Activated naive CD4-positive, alpha-beta T cell treated with anti-CD3 and anti-CD28 coated beads for 36 hours (primary cell): ENCODE measurements around the gene BRCA2. TPM values are rescaled to one million over a fixed set of nuclear protein-coding genes. Genes with fewer than 3 reads are reported as not detected.

Experiments used
- CTCF ChIA-PET: fragments of 350-600 bp; sonication (Branson Sonifier 250); formaldehyde crosslinking; loops from one replicate; lab custom pipeline; 2021; ENCODE audit warnings: antibody characterized with exemption; lab: Charles Lee
- DNase-seq: peaks from one replicate; pipeline ENCODE4 v3.0.0-alpha.2; 2020
- H3K27ac Mint-ChIP-seq: one replicate; pipeline ENCODE4 v1.8.0; 2021; ENCODE audit warnings: mild to moderate bottlenecking, mixed read lengths
- H3K27me3 Mint-ChIP-seq: one replicate; pipeline ENCODE4 v1.8.0; 2021; ENCODE audit warnings: low read depth, mixed read lengths
- H3K36me3 Mint-ChIP-seq: one replicate; pipeline ENCODE4 v1.8.0; 2021; ENCODE audit warnings: low read depth, mixed read lengths
- H3K4me1 Mint-ChIP-seq: one replicate; pipeline ENCODE4 v1.8.0; 2021; ENCODE audit warnings: low read depth, mixed read lengths
- H3K4me3 Mint-ChIP-seq: one replicate; pipeline ENCODE4 v1.8.0; 2021; ENCODE audit warnings: mild to moderate bottlenecking, moderate library complexity, mixed read lengths
- H3K9me3 Mint-ChIP-seq: one replicate; pipeline ENCODE4 v1.8.0; 2021; ENCODE audit warnings: mixed read lengths
- intact Hi-C: fragments of 100-400 bp; cut with micrococcal nuclease; formaldehyde crosslinking; loops from one replicate; pipeline ENCODE4 v1.15.1; 2023
- total RNA-seq, 2 experiments: library from RNA; stranded (reverse); gene quantifications; one replicate each; pipeline ENCODE4 v1.2.3, GENCODE V29; 2021

Gene BRCA2, protein sequence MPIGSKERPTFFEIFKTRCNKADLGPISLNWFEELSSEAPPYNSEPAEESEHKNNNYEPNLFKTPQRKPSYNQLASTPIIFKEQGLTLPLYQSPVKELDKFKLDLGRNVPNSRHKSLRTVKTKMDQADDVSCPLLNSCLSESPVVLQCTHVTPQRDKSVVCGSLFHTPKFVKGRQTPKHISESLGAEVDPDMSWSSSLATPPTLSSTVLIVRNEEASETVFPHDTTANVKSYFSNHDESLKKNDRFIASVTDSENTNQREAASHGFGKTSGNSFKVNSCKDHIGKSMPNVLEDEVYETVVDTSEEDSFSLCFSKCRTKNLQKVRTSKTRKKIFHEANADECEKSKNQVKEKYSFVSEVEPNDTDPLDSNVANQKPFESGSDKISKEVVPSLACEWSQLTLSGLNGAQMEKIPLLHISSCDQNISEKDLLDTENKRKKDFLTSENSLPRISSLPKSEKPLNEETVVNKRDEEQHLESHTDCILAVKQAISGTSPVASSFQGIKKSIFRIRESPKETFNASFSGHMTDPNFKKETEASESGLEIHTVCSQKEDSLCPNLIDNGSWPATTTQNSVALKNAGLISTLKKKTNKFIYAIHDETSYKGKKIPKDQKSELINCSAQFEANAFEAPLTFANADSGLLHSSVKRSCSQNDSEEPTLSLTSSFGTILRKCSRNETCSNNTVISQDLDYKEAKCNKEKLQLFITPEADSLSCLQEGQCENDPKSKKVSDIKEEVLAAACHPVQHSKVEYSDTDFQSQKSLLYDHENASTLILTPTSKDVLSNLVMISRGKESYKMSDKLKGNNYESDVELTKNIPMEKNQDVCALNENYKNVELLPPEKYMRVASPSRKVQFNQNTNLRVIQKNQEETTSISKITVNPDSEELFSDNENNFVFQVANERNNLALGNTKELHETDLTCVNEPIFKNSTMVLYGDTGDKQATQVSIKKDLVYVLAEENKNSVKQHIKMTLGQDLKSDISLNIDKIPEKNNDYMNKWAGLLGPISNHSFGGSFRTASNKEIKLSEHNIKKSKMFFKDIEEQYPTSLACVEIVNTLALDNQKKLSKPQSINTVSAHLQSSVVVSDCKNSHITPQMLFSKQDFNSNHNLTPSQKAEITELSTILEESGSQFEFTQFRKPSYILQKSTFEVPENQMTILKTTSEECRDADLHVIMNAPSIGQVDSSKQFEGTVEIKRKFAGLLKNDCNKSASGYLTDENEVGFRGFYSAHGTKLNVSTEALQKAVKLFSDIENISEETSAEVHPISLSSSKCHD (N-terminal part only)
- 10 to 100 TPM; 17.3 to 21.3 TPM for total RNA-seq

DNA sequence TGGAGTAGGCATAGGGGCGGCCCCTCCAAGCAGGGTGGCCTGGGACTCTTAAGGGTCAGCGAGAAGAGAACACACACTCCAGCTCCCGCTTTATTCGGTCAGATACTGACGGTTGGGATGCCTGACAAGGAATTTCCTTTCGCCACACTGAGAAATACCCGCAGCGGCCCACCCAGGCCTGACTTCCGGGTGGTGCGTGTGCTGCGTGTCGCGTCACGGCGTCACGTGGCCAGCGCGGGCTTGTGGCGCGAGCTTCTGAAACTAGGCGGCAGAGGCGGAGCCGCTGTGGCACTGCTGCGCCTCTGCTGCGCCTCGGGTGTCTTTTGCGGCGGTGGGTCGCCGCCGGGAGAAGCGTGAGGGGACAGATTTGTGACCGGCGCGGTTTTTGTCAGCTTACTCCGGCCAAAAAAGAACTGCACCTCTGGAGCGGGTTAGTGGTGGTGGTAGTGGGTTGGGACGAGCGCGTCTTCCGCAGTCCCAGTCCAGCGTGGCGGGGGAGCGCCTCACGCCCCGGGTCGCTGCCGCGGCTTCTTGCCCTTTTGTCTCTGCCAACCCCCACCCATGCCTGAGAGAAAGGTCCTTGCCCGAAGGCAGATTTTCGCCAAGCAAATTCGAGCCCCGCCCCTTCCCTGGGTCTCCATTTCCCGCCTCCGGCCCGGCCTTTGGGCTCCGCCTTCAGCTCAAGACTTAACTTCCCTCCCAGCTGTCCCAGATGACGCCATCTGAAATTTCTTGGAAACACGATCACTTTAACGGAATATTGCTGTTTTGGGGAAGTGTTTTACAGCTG is at the start of gene BRCA2, which contains the start of gene ZAR1L:
Gene BRCA2, plus strand, starts transcription at position 271 of the 790 bp plus-strand sequence. CDS start 953 bp downstream, outside the sequence.
Gene ZAR1L, minus strand, starts transcription at position 126 of the 790 bp plus-strand sequence. CDS start 3,438 bp downstream, outside the sequence.
- H3K27me3 Mint-ChIP-seq: no peaks in the 10 kb centered on the region
- no peaks in the 10 kb centered on the region for H3K9me3 Mint-ChIP-seq
- CTCF ChIA-PET: interaction anchor here (0.7 to 1.7 kb wide), 10 partner anchors 8 to 406 kb away, joined by 3 to 8 read pairs (median 3); partner anchors contain the start of gene N4BP2L2
- peak within 1 kb of the TSS; percentile 92 for H3K4me3 Mint-ChIP-seq
- peak within 1 kb of the TSS; percentile 98 for H3K27ac Mint-ChIP-seq
- intact Hi-C loops: loop anchor here (1.0 to 10.0 kb wide), 9 partner anchors 15 to 1227 kb away; partner anchors contain the start of genes FRY, N4BP2L1, N4BP2L2 and PDS5B
- H3K4me1 Mint-ChIP-seq: peaks cover 12% of the 10 kb centered on the region
- peaks cover 24% of the 10 kb centered on the region for H3K36me3 Mint-ChIP-seq
- DNase-seq: peak; percentile 91

DNA sequence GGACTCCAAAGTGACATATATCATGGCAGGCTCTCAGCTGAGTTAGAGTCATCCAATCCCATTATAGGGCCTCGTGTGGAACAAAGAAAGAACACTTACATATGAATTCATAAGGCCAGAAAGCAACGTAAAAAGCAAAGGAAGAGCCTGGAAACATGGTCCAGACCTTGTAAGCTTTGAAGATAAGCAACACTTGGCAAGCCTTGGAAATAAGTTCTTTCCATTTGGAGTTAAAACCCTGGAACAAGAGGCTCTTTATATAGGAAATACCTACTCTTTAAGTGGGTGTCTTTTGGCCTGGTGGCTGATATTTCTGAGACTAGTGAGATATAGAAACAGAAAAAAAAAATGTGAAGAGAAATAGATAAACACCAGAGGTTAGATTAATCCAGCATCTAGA is 49.6 kb upstream of the BRCA2 start:
- CTCF ChIA-PET: interaction anchor here (0.8 kb wide), 1 partner anchor 43 kb away, joined by 3 read pairs; no protein-coding TSS in a partner anchor
- no peaks in the 10 kb centered on the region for H3K4me1 Mint-ChIP-seq

DNA sequence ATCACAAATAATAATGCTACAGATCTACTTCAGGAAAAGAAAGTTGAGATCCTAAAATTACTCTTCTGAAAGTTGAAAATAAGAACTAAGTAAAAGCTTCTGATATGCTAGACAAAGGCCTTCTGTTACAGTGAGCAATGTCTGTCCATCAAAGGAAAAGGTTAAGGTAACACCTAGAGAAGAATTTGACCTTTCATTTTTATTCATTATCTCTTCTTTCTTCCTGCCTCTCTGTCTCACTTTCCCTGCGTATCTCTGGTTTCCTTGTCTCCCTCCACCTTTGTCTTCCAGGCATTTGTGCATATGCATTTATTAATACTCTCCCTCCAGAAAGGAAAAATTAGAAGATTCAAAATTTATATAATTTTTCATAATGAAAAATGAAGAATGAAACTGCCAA is 49.2 kb upstream of the BRCA2 start:
- Mint-ChIP-seq H3K4me3 (no peak overlapping the region), H3K36me3 (peaks cover 5% of the 10 kb centered on the region), H3K27ac (no peak overlapping the region), H3K9me3 (no peaks in the 10 kb centered on the region), H3K4me1 (no peaks in the 10 kb centered on the region), H3K27me3 (no peaks in the 10 kb centered on the region)
- no peak for DNase-seq
- intact Hi-C loops: no loop called here
- CTCF ChIA-PET: interaction anchor here (0.8 kb wide), 1 partner anchor 43 kb away, joined by 3 read pairs; no protein-coding TSS in a partner anchor

More for the DNA sequence above, 49.6 kb upstream of the BRCA2 start:
- intact Hi-C loops: no loop called here
- Mint-ChIP-seq H3K27me3 (no peaks in the 10 kb centered on the region), H3K9me3 (no peaks in the 10 kb centered on the region), H3K36me3 (peaks cover 5% of the 10 kb centered on the region), H3K27ac (no peak overlapping the region), H3K4me3 (no peak overlapping the region)
- no peak for DNase-seq

DNA sequence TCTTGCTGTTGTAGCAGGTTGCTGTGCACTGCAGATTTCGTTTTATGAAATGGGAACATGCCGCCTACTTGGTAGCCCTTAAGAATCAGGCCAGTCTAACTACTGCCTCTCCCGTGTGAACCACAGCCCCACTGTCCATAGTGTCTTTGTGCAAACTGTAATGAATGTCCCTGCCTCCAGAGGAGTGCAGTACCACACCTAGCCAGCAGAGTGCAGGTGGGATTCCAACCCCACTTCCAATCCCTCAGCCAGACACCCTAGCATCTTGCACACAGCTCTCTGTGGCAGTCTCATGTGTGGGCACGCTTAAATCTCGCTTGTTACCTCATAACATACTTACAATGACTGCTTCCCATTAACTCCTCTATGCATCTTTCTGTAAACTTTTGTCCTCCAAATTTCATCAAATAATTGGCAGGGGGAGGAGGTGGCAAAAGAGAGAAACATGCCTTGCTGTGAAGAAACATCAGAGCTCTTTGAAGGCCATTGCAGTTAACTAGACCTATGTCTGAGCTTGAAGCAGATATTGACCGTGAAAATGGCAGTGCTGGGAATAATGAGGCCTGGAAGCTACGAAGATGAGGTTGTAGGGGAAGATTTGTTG is 47.4 kb upstream of the BRCA2 start:
- Mint-ChIP-seq H3K36me3 (peaks cover 7% of the 10 kb centered on the region), H3K4me1 (peaks cover 5% of the 10 kb centered on the region), H3K27me3 (no peaks in the 10 kb centered on the region), H3K27ac (no peak overlapping the region), H3K4me3 (no peak overlapping the region), H3K9me3 (no peaks in the 10 kb centered on the region)
- intact Hi-C loops: loop anchor here (1.0 to 2.0 kb wide), 4 partner anchors 42 to 313 kb away; partner anchors contain the start of gene N4BP2L2
- DNase-seq: peak; percentile 67
- CTCF ChIA-PET: interaction anchor here (0.5 to 1.8 kb wide), 19 partner anchors 8 to 373 kb away, joined by 3 to 8 read pairs (median 3); partner anchors contain the start of genes BRCA2 and ZAR1L

DNA sequence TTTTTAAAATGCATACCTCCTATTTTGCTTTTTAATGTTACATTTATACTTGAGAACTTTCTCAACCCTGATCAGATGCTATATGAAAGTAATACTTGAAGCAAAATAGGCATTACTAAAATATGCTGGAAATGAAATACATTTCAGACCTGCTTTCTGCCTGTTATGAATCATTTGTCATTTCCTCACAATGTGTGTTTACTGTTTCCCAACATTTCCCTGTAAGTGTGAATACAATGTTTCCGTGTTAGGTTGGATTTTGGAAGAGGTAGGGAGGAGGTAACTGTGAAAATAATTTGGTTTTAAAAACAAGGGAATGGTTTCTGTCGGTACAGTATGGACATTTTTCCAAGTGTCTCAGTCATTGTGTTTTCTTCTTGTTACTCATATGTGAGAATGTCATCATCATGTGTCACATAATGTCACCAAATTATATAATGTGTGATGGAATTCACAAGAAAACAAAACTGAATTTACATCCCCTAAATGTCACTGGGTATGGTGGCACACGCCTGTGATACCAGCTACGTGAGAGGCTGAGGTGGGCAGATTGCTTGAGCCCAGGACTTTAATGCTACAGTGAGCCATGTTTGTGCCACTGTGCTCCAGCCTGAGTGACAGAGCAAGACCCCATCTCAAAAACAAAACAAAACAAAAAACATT is 43.2 kb upstream of the BRCA2 start:
- intact Hi-C loops: loop anchor here (1.0 kb wide), 1 partner anchor 29 kb away; no protein-coding TSS in a partner anchor
- Mint-ChIP-seq H3K27me3 (no peaks in the 10 kb centered on the region), H3K4me1 (peaks cover 5% of the 10 kb centered on the region), H3K9me3 (no peaks in the 10 kb centered on the region), H3K4me3 (no peak overlapping the region), H3K27ac (no peak overlapping the region), H3K36me3 (peaks cover 5% of the 10 kb centered on the region)
- CTCF ChIA-PET: interaction anchor here (0.7 kb wide), 1 partner anchor 107 kb away, joined by 3 read pairs; no protein-coding TSS in a partner anchor
- no peak for DNase-seq

DNA sequence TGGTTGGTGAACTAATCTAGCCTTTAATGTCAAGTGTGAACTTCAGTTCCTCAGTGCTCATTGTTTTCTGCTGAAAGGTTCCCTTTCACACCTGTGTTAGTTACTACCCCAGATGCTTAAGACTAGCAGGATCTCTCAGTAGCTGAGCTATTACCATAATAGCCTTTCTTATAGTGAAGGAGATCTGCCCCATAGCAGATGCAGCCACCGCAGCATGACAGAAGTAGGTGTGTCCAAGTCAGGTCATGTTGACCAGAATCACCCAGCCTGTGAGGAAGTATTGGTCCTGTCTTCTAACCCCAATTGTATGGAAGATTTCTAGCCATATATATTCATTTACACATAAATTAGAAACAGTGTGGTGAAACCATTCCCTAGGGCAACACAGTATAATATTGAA is 37.5 kb upstream of the BRCA2 start:
- intact Hi-C loops: no loop called here
- no peaks in the 10 kb centered on the region for H3K4me1 Mint-ChIP-seq
- CTCF ChIA-PET: interaction anchor here (0.6 to 0.8 kb wide), 2 partner anchors 9 to 258 kb away, joined by 3 read pairs; no protein-coding TSS in a partner anchor

DNA sequence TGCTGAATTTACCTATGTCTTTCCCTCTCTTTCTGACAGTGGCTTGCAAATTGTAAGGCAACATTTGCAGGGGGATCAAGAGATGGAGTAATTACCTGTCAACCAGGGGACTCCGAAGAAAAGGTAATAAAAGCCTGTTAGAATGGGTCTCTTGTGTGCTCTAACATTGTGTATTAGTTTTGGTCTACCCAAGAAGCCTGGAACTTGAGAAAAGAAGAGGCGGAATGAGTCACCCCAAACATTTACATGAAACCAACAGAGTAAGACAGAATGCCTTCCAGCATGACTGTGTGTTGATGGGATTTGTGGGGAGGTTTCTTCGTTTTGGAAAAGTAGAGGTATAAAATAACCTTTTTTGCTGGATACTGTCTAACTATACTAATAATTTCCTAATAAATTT is 36.9 kb upstream of the BRCA2 start:
- no peak overlapping the region for H3K27ac Mint-ChIP-seq
- DNase-seq: no peak
- H3K9me3 Mint-ChIP-seq: no peaks in the 10 kb centered on the region
- CTCF ChIA-PET: no interaction called here
- H3K4me3 Mint-ChIP-seq: no peak overlapping the region
- peaks cover 2% of the 10 kb centered on the region for H3K36me3 Mint-ChIP-seq
- no peaks in the 10 kb centered on the region for H3K4me1 Mint-ChIP-seq
- no peaks in the 10 kb centered on the region for H3K27me3 Mint-ChIP-seq
- intact Hi-C loops: no loop called here

More for the DNA sequence above, 37.5 kb upstream of the BRCA2 start:
- Mint-ChIP-seq H3K9me3 (no peaks in the 10 kb centered on the region), H3K27me3 (no peaks in the 10 kb centered on the region), H3K27ac (no peak overlapping the region), H3K36me3 (peaks cover 2% of the 10 kb centered on the region), H3K4me3 (no peak overlapping the region)
- no peak for DNase-seq

DNA sequence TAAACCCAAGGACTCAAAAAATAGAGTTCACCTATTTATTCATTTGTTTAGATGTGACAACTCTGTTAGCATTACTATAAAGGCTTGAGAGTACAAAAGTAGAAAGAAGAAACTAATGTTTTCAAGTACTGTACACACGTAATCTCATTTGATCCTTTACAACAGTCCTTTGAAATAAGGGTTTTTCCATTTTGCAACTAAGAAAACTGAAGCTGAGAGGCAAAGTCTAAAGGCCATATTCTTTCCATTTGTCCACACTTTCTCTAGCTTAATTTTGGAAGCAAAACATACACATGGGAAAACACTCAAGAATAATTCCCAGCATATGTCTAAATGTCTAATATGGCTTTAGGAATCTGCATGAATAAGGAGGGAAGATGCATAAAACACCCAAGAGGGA is 34.2 kb upstream of the BRCA2 start:
- no peaks in the 10 kb centered on the region for H3K27me3 Mint-ChIP-seq
- H3K4me3 Mint-ChIP-seq: no peak overlapping the region
- H3K36me3 Mint-ChIP-seq: peaks cover 2% of the 10 kb centered on the region
- CTCF ChIA-PET: no interaction called here
- no peak for DNase-seq
- H3K9me3 Mint-ChIP-seq: no peaks in the 10 kb centered on the region
- H3K4me1 Mint-ChIP-seq: no peaks in the 10 kb centered on the region
- intact Hi-C loops: no loop called here
- H3K27ac Mint-ChIP-seq: no peak overlapping the region

DNA sequence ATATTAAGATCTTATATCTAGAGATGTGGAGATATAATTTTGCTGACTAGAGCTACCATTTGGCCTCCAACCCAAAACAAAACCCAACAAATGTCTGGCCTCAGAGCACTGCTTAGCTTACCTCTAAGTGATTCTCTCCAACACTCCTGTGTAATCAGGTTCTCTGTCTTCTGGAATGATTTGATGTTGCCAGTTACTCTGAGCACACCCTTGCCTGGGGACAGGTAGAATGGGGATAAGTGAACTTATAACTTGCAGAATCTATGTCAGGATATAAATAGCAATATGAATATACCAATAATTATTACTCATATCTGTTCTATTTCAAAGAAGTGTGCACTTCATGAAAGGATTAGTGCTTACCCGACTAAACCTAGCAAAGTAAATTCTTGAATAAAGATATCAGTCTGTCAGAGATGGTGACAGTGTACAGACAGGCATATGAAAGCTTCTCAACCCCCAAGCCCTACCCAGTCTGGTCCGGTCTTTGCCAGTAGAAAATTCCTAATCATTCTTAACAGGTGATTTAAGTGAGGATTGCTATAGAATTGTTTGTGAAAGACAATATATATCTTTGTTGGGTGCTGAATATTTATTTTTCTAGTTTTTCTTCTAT is 33.1 kb upstream of the BRCA2 start:
- Mint-ChIP-seq H3K27ac (no peak overlapping the region), H3K4me3 (no peak overlapping the region), H3K4me1 (no peaks in the 10 kb centered on the region), H3K9me3 (no peaks in the 10 kb centered on the region), H3K36me3 (peaks cover 2% of the 10 kb centered on the region), H3K27me3 (no peaks in the 10 kb centered on the region)
- intact Hi-C loops: no loop called here
- no peak for DNase-seq
- CTCF ChIA-PET: no interaction called here
